Smooth muscle cell (in vitro differentiated cells): ENCODE results near the gene MYB. TPM values are rescaled to one million over a fixed set of nuclear protein-coding genes. Genes with fewer than 3 reads are reported as not detected.

Experiments
- DNase-seq: peaks from one replicate; lab custom pipeline; 2025; ENCODE audit not compliant: unreplicated experiment; lab: John Stamatoyannopoulos, UW
- H2AFZ ChIP-seq: fragments of 200-600 bp; sonication (generic); 2 replicates; pipeline ENCODE4 v1.6.0; 2016; ENCODE audit warnings: antibody characterized with exemption, low read depth, mild to moderate bottlenecking
- H3F3A ChIP-seq: fragments of 200-600 bp; sonication (generic); 2 replicates; pipeline ENCODE4 v1.6.0; 2017; ENCODE audit warnings: antibody characterized with exemption, low read depth
- H3K27ac ChIP-seq: fragments of 200-600 bp; sonication (generic); 2 replicates; pipeline ENCODE4 v1.5.1; 2016; ENCODE audit warnings: low read depth, mild to moderate bottlenecking
- H3K27me3 ChIP-seq: fragments of 200-600 bp; sonication (generic); 2 replicates; pipeline ENCODE4 v1.6.1; 2016; ENCODE audit warnings: low read depth, mild to moderate bottlenecking
- H3K36me3 ChIP-seq: fragments of 200-600 bp; sonication (generic); 2 replicates; pipeline ENCODE4 v1.5.1; 2016; ENCODE audit warnings: low read depth
- H3K4me1 ChIP-seq: fragments of 200-600 bp; sonication (generic); 2 replicates; pipeline ENCODE4 v1.5.1; 2016; ENCODE audit warnings: low read depth
- H3K4me2 ChIP-seq: fragments of 200-600 bp; sonication (generic); 2 replicates; pipeline ENCODE4 v1.6.0; 2016; ENCODE audit warnings: mild to moderate bottlenecking
- H3K4me3 ChIP-seq: fragments of 200-600 bp; sonication (generic); 2 replicates; pipeline ENCODE4 v1.5.1; 2016; ENCODE audit warnings: mild to moderate bottlenecking
- H3K79me2 ChIP-seq: fragments of 200-600 bp; sonication (generic); 2 replicates; pipeline ENCODE4 v1.6.0; 2016; ENCODE audit warnings: low read depth, mild to moderate bottlenecking
- H3K9ac ChIP-seq: fragments of 200-600 bp; sonication (generic); 2 replicates; pipeline ENCODE4 v1.6.0; 2016; ENCODE audit warnings: low read depth
- H3K9me3 ChIP-seq: fragments of 200-600 bp; sonication (generic); replicated peaks from 2 replicates; pipeline ENCODE4 v1.5.1; 2016; ENCODE audit warnings: low read depth
- H4K20me1 ChIP-seq: fragments of 200-600 bp; sonication (generic); 2 replicates; pipeline ENCODE4 v1.6.0; 2016; ENCODE audit warnings: low read depth
- CTCF ChIP-seq: fragments of 200-600 bp; sonication (generic); IDR thresholded peaks from 2 replicates; pipeline ENCODE4 v1.5.1; 2017; ENCODE audit warnings: borderline replicate concordance, mild to moderate bottlenecking, antibody characterized with exemption; ENCODE audit not compliant: insufficient read depth, poor library complexity, severe bottlenecking
- WGBS: methylation state at CpG from one replicate; pipeline ENCODE4 v1.1.7; 2016; ENCODE audit warnings: low lambda C conversion rate; 5-methylcytosine and 5-hydroxymethylcytosine counted together
- polyA plus RNA-seq: library from polyadenylated mRNA; unstranded; fragments of >200 nt; fragmentation: Nextera tagmentation; extraction: Ambion mirVana; gene quantifications from 2 replicates; pipeline ENCODE4 v1.2.1, GENCODE V29; 2016
- total RNA-seq: library from RNA; depleted of rRNA; stranded (reverse); fragments of >200 nt; gene quantifications from 2 replicates; pipeline ENCODE4 v1.2.3, GENCODE V29; 2014

The MYB gene
- total and polyA plus RNA-seq, 2 experiments from 2014 or later = 0.25 to 1.2 TPM

- H2AFZ ChIP-seq = no peak overlapping the region
- peaks cover 86% of the 10 kb centered on the region for H3K27me3 ChIP-seq
- H3K27ac ChIP-seq = peak overlapping the region; percentile 1
- TF ChIP-seq CTCF = no peak
- no peak overlapping the region for H3K9ac ChIP-seq
- WGBS = 79% methylated on average over 3 of the region's 3 CpGs
- H3K4me3 ChIP-seq = no peak overlapping the region
- H3F3A ChIP-seq = no peaks in the 10 kb centered on the region
- no peaks in the 10 kb centered on the region for H3K79me2 ChIP-seq
- H3K4me2 ChIP-seq = no peak overlapping the region
- H3K9me3 ChIP-seq = no peaks in the 10 kb centered on the region
- no peak for DNase-seq
- peaks cover 5% of the 10 kb centered on the region for H3K4me1 ChIP-seq
- no peaks in the 10 kb centered on the region for H3K36me3 ChIP-seq
- H4K20me1 ChIP-seq = no peaks in the 10 kb centered on the region
Observed at GRCh38 chr6:135185483-135185882, 4.4 kb downstream of the MYB start.

- H3F3A ChIP-seq = no peaks in the 10 kb centered on the region
- H3K4me3 ChIP-seq = no peak overlapping the region
- H3K36me3 ChIP-seq = no peaks in the 10 kb centered on the region
- H3K4me2 ChIP-seq = no peak overlapping the region
- no peaks in the 10 kb centered on the region for H3K79me2 ChIP-seq
- peaks cover 5% of the 10 kb centered on the region for H3K4me1 ChIP-seq
- H3K27ac ChIP-seq = no peak overlapping the region
- peaks cover 83% of the 10 kb centered on the region for H3K27me3 ChIP-seq
- H3K9me3 ChIP-seq = no peaks in the 10 kb centered on the region
- no peak for DNase-seq
- H4K20me1 ChIP-seq = no peaks in the 10 kb centered on the region
- H2AFZ ChIP-seq = no peak overlapping the region
- H3K9ac ChIP-seq = no peak overlapping the region
- WGBS = 99% methylated on average over 2 of the region's 2 CpGs
- no peak for TF ChIP-seq CTCF
Observed at GRCh38 chr6:135186255-135186654, 5.1 kb downstream of the MYB start.

GRCh38 chr6:135187372-135187771 lies 6.3 kb downstream of the MYB start:
- Histone ChIP-seq H3K4me2 (no peak overlapping the region), H3K9me3 (no peaks in the 10 kb centered on the region), H3K4me3 (no peak overlapping the region), H3K9ac (no peak overlapping the region), H3K79me2 (no peaks in the 10 kb centered on the region), H3K4me1 (peaks cover 5% of the 10 kb centered on the region), H3K27me3 (peaks cover 73% of the 10 kb centered on the region), H3K27ac (no peak overlapping the region), H4K20me1 (no peaks in the 10 kb centered on the region), H2AFZ (no peak overlapping the region), H3K36me3 (no peaks in the 10 kb centered on the region), H3F3A (no peaks in the 10 kb centered on the region)
- TF ChIP-seq CTCF = no peak
- WGBS = 92% methylated on average over 4 of the region's 4 CpGs
- DNase-seq = no peak

GRCh38 chr6:135188718-135189117 lies 7.6 kb downstream of the MYB start:
- Histone ChIP-seq H3F3A (no peaks in the 10 kb centered on the region), H3K27me3 (peaks cover 60% of the 10 kb centered on the region), H4K20me1 (no peaks in the 10 kb centered on the region), H2AFZ (no peak overlapping the region), H3K9me3 (no peaks in the 10 kb centered on the region), H3K79me2 (no peaks in the 10 kb centered on the region), H3K36me3 (no peaks in the 10 kb centered on the region), H3K4me3 (no peak overlapping the region), H3K4me2 (no peak overlapping the region), H3K4me1 (no peaks in the 10 kb centered on the region), H3K27ac (no peak overlapping the region), H3K9ac (no peak overlapping the region)
- no peak for TF ChIP-seq CTCF
- no peak for DNase-seq
- 97% methylated on average over 2 of the region's 2 CpGs for WGBS
